ENCODE measurements around the gene SEMA4G. TPM values are rescaled to one million over a fixed set of nuclear protein-coding genes. Genes with fewer than 3 reads are reported as not detected.

SEMA4G gene
- total RNA-seq, 1 donor from 2014 or later, result 0.26 TPM

DNA sequence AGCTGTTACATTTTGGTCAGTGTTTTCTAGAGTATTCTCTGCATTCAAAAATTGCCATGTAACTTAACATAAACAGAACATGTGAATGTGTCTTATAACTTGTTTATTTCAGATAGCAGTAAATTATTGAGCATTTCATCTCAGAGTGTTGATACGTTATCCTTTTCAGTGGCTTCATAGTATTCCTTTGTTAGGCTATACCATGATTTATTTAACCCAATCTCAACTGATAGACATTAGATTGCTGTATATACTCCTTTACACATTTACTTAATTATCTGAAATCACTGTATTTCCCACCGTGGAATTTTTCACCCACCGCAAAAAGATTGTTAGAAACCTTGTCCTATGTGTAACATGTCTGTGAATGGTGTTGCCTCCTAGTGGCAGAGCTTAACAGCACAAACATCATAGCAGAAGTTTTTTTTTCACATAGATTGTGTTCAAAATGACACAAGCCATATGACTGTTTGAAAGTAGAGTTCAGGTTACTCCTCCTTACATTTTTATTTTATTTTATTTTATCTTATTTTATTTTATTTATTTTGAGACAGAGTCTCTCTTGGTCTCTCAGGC is 35.1 kb upstream of the SEMA4G start:
- TF ChIP-seq, protein P1, sequence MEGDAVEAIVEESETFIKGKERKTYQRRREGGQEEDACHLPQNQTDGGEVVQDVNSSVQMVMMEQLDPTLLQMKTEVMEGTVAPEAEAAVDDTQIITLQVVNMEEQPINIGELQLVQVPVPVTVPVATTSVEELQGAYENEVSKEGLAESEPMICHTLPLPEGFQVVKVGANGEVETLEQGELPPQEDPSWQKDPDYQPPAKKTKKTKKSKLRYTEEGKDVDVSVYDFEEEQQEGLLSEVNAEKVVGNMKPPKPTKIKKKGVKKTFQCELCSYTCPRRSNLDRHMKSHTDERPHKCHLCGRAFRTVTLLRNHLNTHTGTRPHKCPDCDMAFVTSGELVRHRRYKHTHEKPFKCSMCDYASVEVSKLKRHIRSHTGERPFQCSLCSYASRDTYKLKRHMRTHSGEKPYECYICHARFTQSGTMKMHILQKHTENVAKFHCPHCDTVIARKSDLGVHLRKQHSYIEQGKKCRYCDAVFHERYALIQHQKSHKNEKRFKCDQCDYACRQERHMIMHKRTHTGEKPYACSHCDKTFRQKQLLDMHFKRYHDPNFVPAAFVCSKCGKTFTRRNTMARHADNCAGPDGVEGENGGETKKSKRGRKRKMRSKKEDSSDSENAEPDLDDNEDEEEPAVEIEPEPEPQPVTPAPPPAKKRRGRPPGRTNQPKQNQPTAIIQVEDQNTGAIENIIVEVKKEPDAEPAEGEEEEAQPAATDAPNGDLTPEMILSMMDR (IDR thresholded peaks at IDR 0.05; ENCODE audit: insufficient read depth, low read length, severe bottlenecking), result peak; percentile 28
- FAIRE-seq (no peak), DNase-seq (ENCODE audit: low read depth) (peak; percentile 19)
- no peak overlapping the region for H3K4me3 ChIP-seq (ENCODE audit: low read depth, low read length)
- H3K36me3 ChIP-seq (ENCODE audit: control insufficient read depth, insufficient read depth, low read length), result peaks cover 7% of the 10 kb centered on the region
- no peaks in the 10 kb centered on the region for H3K27me3 ChIP-seq (ENCODE audit: control insufficient read depth, insufficient read depth, low read length)

DNA sequence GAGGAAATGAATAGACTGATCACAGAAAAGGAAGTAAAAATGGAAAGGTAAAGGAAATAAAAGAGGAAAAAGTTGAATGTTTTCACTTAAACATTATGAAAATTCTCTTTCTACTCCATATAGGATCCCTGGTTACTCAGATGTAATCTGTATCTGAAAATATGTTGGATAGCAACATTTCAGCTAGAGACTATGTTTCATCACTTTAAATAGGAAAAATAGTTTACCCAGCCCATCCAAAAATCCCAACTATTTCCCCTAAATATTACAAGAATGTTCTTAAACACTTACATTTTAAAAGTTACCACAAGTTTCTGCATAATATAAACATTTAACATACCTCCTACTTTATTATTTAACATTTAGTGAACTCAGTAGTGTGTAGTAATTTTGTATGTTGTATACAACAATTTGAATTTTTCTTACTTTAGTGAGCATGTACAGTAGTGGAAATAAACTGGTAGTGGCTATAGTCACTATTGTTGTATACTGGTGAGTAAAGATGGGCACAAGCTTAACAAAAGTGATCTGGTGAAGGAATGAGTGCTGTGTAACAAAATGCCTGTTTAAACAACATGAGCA is 29.4 kb upstream of the SEMA4G start:
- DNase-seq (ENCODE audit: low read depth) (no peak), FAIRE-seq (no peak)
- peaks cover 5% of the 10 kb centered on the region for H3K36me3 ChIP-seq (ENCODE audit: control insufficient read depth, insufficient read depth, low read length)
- TF ChIP-seq, protein P1 (IDR thresholded peaks at IDR 0.05; ENCODE audit: insufficient read depth, low read length, severe bottlenecking), result no peak
- H3K4me3 ChIP-seq (ENCODE audit: low read depth, low read length), result no peak overlapping the region
- H3K27me3 ChIP-seq (ENCODE audit: control insufficient read depth, insufficient read depth, low read length), result no peaks in the 10 kb centered on the region

DNA sequence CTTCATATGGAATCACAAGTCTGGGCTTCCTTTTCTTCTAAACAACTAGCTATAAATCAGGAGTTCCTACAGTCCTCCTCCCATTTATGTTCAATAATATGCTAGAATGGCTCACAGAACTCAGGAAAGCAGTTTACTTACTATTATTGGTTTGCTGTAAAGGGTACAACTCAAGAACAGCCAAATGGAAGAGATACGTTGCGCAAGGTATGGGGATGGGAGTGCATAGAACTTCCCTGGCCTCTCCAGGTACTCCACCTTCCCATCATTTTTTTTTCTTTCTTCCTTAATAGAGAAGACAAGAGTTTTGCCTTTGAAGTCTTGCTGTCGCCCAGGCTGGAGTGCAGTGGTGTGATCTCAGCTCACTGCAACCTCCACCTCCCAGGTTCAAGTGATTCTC is 27.1 kb upstream of the SEMA4G start:
- peaks cover 3% of the 10 kb centered on the region for H3K36me3 ChIP-seq (ENCODE audit: control insufficient read depth, insufficient read depth, low read length)
- no peak for FAIRE-seq
- DNase-seq (ENCODE audit: low read depth), result no peak
- H3K27me3 ChIP-seq (ENCODE audit: control insufficient read depth, insufficient read depth, low read length), result no peaks in the 10 kb centered on the region
- no peak overlapping the region for H3K4me3 ChIP-seq (ENCODE audit: low read depth, low read length)
- TF ChIP-seq, protein P1 (IDR thresholded peaks at IDR 0.05; ENCODE audit: insufficient read depth, low read length, severe bottlenecking), result no peak

DNA sequence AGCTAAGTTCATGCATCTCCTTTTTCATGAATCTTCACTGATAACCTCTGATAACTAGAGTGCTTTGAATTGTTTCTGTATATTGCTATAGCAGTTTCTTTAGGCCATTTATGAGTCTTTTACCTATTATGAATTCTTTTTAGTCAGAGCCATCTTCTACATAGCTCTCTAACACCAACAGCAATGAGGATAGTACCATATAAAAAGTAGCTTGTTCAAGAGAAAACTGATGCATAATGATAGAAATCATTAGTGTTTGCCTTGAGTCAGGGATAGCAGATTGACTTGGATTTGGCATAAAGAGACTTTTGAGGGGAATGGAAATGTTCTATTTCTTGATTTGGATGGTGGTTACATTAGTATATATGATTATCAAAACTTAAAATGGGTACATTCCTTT is 25.8 kb upstream of the SEMA4G start:
- peaks cover 5% of the 10 kb centered on the region for H3K36me3 ChIP-seq (ENCODE audit: control insufficient read depth, insufficient read depth, low read length)
- TF ChIP-seq, protein P1 (IDR thresholded peaks at IDR 0.05; ENCODE audit: insufficient read depth, low read length, severe bottlenecking), result no peak
- no peaks in the 10 kb centered on the region for H3K27me3 ChIP-seq (ENCODE audit: control insufficient read depth, insufficient read depth, low read length)
- DNase-seq (ENCODE audit: low read depth) (no peak), FAIRE-seq (no peak)
- no peak overlapping the region for H3K4me3 ChIP-seq (ENCODE audit: low read depth, low read length)

DNA sequence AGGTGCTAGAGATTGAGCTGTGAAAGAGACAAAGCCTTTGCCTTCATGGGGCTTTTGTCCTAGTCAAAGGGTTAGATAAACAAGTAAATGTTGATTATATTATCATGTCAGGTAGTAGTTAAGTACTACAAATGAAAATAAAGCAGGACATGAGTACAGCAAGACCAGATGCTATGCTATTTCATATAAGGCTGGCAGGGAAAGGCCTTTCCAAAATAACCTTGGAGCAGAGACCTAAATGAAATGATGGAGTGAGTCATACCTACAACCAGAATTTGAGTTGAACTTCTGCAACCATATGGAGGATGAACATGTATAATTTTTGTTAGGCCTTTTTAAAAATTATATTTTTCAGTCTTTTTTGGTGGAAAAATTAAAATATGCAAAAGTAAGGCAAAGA is 23.6 kb upstream of the SEMA4G start:
- Histone ChIP-seq H3K4me3 (ENCODE audit: low read depth, low read length) (no peak overlapping the region), H3K27me3 (ENCODE audit: control insufficient read depth, insufficient read depth, low read length) (no peaks in the 10 kb centered on the region), H3K36me3 (ENCODE audit: control insufficient read depth, insufficient read depth, low read length) (peaks cover 9% of the 10 kb centered on the region)
- TF ChIP-seq, protein P1 (IDR thresholded peaks at IDR 0.05; ENCODE audit: insufficient read depth, low read length, severe bottlenecking), result no peak
- DNase-seq (ENCODE audit: low read depth) (no peak), FAIRE-seq (no peak)

DNA sequence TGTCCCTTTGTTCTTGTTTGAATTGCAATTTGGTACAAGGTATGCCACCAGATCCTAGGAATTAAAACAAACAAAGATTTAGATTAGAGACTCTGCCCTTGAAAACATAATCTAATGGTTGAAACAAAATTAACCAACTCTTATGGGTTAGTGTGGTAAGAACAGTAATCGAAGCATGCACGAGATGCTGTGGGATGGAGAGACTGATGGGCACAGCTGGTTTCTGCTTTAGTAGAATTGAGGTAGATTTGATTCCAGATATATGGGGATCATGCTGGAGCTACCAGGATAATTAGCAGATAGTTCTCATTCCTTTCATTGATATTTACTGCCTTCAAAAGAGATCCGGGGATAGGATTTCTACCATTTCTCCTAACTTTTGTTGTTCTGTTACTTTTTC is 20.4 kb upstream of the SEMA4G start:
- H3K4me3 ChIP-seq (ENCODE audit: low read depth, low read length), result no peak overlapping the region
- H3K27me3 ChIP-seq (ENCODE audit: control insufficient read depth, insufficient read depth, low read length), result no peaks in the 10 kb centered on the region
- H3K36me3 ChIP-seq (ENCODE audit: control insufficient read depth, insufficient read depth, low read length), result peaks cover 8% of the 10 kb centered on the region
- no peak for DNase-seq (ENCODE audit: low read depth)
- no peak for FAIRE-seq
- TF ChIP-seq, protein P1 (IDR thresholded peaks at IDR 0.05; ENCODE audit: insufficient read depth, low read length, severe bottlenecking), result no peak

All from bronchial epithelial cell (primary cell).